Activated CD8-positive, alpha-beta memory T cell treated with anti-CD3 and anti-CD28 coated beads for 36 hours (primary cell): ENCODE measurements around the gene TFF2. TPM values are rescaled to one million over a fixed set of nuclear protein-coding genes. Genes with fewer than 3 reads are reported as not detected.

Experiments
- CTCF ChIA-PET: fragments of 350-600 bp; sonication (Branson Sonifier 250); formaldehyde crosslinking; loops from one replicate; lab custom pipeline; 2021; ENCODE audit warnings: antibody characterized with exemption; lab: Charles Lee
- POLR2A ChIA-PET: fragments of 350-600 bp; sonication (Branson Sonifier 250); formaldehyde crosslinking; loops from one replicate; lab custom pipeline; 2021; ENCODE audit warnings: antibody characterized with exemption; lab: Charles Lee
- total RNA-seq, 2 experiments: library from RNA; stranded (reverse); gene quantifications; one replicate each; pipeline ENCODE4 v1.2.3, GENCODE V29; 2021

Gene TFF2
- total RNA-seq, 2 experiments from 2014 or later: not detected

DNA sequence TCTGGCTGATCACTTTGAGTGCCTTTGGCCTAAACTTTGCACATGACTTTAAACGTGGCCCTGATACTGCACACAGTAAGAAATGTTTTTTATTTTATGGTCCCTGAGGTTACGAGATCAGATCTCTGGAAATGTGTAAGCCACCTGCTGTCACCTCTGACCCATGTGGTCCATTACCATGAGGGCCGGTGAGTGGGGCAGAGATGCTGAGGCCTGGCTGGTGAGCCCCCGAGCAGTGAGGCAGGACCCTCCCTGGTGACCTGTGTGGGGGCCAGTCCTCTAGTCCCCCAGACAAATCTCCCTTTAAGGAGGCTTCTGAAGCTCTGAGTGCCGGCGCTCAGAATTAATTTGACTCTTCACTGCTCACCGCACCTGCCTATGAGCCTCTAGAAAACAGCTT lies 48.0 kb downstream of the TFF2 start:
- ChIA-PET CTCF (no interaction called here), POLR2A (no interaction called here)

DNA sequence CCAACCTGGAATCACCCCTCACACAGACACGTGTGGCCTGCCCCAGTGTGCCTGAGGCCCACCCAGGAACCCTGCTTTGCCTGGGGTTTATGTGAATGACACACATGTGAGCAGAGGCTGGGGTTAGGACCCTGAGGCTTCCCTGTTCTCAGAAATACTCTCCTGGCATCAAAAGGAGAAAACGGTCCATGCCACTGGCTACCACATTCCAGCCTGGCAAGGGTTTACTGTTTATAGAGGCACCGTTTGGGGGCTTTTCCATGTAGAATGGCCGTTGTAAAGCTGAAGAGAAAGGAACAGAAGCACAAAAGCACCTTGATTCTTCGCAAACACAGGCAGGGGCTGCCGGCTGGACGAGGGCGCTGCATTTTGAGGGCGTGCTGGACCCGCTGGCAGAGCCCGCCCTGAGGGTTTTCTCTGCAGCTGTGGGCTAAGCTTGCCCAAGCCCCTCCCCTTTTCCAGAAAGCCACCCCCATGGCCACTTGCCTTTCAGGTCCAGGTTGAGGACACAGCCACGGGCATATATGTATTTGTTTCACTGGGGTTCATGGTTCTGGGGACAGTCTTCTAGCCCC lies 48.6 kb downstream of the TFF2 start:
- POLR2A ChIA-PET: no interaction called here
- CTCF ChIA-PET: interaction anchor here (1.3 kb wide), 1 partner anchor 8 kb away, joined by 7 read pairs; no protein-coding TSS in a partner anchor

DNA sequence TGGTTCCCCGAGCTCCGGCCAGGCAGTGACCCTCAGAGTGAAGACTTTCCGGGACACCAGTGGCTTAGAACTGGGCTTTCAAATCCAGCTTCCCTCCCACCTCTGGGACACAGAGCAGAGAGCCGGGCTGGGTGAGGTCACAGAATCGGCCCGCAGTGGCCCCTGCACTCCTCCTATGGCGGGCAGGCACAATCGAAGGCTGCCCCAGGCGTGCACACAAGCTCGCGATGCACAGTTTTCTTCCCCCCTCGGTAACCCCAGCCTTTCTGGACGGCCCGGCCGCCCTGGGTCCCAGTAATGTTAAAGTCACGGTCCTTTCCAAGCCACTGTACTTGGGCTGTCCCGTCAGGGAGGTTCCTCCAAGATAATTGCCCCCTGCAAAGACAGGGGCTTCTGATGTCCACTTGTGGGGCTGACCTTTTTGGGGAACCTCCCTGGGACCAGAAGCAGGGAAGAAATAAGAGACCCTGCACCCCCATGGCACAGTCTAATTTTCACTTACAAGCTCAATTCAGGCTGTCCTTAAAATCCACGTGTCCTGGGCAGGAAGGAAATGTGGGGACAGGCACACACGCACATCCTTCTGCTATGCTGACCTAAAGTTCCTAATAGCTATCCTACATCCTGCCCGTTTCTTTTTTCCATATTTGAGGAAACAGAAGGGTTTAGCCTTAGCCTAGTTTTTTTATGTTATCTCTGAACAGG lies 49.3 kb downstream of the TFF2 start:
- ChIA-PET POLR2A (no interaction called here), CTCF (interaction anchor here (1.3 kb wide), 1 partner anchor 8 kb away, joined by 7 read pairs; no protein-coding TSS in a partner anchor)

DNA sequence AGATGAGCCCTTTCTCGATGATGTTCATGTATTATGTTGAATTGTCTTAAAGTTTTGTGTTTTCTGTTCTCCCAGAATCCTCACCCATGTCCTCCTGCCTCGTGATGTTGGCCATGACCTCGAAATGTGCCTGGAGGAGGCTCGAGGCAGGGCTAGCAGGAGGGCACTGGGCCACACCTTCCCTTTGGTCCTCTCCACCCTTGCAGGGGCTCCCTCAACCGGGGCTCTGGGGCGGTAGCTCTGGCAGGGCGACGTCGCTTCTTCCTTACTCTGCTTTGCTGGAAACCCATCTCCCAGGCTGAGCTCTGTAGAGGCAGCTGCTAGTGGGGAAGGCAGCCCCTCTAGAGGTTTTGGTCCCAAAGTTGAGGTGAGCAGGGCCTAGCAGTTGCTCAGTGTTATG lies 49.8 kb downstream of the TFF2 start:
- CTCF ChIA-PET: interaction anchor here (1.3 kb wide), 1 partner anchor 9 kb away, joined by 7 read pairs; no protein-coding TSS in a partner anchor
- POLR2A ChIA-PET: no interaction called here

DNA sequence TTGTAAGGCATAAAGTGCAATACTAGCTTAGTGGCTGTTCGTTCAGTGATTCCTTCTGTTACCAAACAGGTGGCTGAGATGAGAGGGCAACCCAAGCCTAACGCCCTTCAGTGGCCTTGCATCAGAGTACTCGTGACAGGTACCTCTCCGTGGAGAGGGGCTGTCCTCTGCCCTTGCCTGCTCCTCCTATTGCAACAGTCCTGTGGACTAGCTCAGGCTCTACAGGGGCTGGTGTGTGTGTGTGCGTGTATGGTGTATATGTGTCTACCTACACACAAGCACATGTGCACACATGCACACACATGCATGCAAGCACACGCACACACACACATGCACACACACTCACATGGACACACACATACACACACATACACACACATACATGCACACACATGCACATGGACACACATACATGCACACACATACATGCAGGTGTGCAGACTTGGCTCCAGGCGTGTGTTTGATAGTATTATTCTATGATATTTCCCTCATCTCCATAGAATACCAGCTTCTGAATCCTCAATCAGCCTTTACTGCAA lies 50.7 kb downstream of the TFF2 start:
- CTCF ChIA-PET: no interaction called here
- POLR2A ChIA-PET: no interaction called here

DNA sequence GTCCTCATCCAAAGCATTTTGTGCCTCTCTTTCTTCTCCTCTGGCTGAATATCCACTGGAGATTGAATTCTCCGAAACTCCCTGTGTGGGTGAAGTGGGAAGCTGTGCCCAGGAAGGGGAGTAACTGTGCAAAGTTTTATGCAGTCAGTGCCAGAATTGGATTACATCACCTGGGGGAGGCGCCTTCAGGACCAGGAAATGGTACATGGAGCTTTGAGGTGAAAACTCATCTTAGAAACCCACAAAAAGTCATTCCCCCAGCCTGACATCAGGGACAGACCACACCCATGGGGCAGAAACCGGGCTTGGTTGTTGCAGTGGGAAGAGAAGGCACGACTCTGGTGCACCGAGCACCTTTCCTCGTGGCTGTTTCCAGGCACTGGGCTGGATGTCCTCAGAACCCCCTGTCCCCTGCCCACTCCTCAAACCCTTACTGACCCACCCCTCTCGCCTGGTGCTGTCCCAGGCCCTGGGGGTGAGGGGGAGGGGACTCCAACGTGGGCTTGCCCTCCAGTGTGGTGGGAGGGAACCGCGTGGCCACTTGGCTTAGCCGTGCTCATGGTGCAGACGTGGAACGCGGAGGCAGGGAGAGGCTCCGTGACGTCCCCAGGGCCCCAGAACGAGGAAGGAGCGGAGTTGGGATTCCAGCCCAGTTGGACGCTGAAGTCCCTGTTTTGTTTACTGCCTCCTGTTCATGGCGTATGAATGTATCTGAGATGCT lies 51.3 kb downstream of the TFF2 start:
- CTCF ChIA-PET: no interaction called here
- POLR2A ChIA-PET: no interaction called here

DNA sequence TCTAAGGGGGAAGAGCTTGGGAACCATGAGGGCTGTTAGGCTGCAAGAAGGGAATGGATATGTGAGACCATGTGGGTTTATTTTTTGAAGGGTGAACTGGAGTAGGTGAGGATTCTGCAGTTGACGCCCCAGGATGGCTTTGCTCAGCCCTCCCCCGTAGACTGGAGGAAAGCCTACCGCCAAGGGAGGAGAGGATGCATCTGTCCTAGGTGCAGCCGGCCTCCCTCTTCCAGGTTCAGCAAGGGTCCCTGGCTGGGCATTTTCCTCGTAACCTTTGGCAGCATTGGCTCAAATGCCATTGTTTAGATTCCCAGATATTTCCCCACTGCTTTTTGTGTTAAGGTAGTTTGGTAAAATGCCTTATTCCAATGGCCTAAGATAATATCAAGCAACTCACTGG lies 52.1 kb downstream of the TFF2 start:
- ChIA-PET CTCF (no interaction called here), POLR2A (no interaction called here)

DNA sequence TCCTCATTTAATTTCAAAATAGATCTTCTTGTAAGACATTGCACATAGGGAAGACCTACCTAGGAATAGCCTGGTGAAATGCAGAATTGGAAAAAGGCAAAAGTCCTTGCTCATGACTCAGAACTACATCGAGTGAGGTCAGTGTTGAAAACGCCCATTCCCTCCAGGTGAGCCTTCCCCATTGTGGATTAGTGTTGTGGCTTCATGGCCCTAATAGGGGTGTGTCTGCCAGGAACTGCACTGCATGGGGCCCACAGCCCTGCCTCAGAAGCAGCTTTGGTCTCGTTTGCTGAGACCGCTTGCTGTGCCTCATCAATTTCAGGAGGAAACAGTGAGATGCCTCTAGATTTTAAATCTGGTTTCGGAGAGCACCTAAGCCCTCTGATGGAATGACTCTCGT lies 52.6 kb downstream of the TFF2 start:
- ChIA-PET POLR2A (no interaction called here), CTCF (no interaction called here)

DNA sequence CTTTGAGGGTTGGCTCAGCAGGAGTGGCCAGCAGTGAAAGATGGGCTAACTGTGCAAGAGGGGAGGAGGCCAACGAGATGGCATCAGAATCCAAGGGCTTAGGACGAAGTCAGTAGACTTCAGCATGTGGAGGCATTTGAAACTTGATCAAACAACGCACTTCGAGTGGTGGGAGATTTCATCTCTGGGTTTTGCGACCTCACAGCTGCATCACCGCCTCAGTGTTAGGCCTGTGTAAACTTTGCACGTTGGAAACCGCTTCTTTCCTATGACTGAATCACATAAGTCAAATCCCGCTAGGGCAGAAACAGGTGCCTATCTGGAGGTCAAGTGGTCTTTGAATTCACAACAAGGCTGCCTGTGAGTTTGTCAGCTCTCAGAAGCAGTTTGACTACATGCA lies 53.4 kb downstream of the TFF2 start:
- ChIA-PET CTCF (no interaction called here), POLR2A (no interaction called here)

DNA sequence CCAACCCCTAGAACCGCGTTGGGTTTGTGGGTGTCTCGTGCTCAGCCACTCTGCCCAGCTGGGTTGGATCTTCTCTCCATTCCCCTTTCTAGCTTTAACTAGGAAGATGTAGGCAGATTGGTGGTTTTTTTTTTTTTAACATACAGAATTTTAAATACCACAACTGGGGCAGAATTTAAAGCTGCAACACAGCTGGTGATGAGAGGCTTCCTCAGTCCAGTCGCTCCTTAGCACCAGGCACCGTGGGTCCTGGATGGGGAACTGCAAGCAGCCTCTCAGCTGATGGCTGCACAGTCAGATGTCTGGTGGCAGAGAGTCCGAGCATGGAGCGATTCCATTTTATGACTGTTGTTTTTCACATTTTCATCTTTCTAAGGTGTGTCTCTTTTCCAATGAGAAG lies 54.3 kb downstream of the TFF2 start:
- CTCF ChIA-PET: interaction anchor here (1.6 kb wide), 1 partner anchor 14 kb away, joined by 4 read pairs; no protein-coding TSS in a partner anchor
- POLR2A ChIA-PET: interaction anchor here (0.6 to 0.7 kb wide), 2 partner anchors 51 to 108 kb away, joined by 3 read pairs; no protein-coding TSS in a partner anchor

Other genes with a start within 250 kb of the TFF2 start
- gene ABCG1, start 131.9 kb downstream of the TFF2 start, total RNA-seq: 1 to 10 TPM; 4.4 to 5.4 TPM
- gene TFF3, start 35.6 kb downstream of the TFF2 start, total RNA-seq: not detected
- not detected for gene TFF1, start 15.5 kb upstream of the TFF2 start, total RNA-seq
- gene TMPRSS3, start 45.1 kb upstream of the TFF2 start, total RNA-seq: 10 to 100 TPM; 31.2 to 33.8 TPM
- gene UBASH3A, start 52.9 kb upstream of the TFF2 start, total RNA-seq: 10 to 100 TPM; 27.4 to 28.2 TPM
- not detected for gene RSPH1, start 145.2 kb upstream of the TFF2 start, total RNA-seq
- 10 to 100 TPM; 13.6 to 14.8 TPM for gene SLC37A1, start 162.9 kb upstream of the TFF2 start, total RNA-seq